Inflammatory macrophage (primary cell): ENCODE results near the gene ADAM19.
"Not testable (repeated sequence)": the region's sequence is repeated elsewhere in the genome, so short reads cannot be mapped to it uniquely, and the experiment has no call there.

Experiments used
- DNase-seq, 2 donors: peaks; one replicate each; pipeline ENCODE4 v3.0.0-alpha.2; 2020 to 2022

Gene ADAM19

GRCh38 chr5:157482702-157483101 is 92.9 kb downstream of the ADAM19 start:
- not testable (repeated sequence) for DNase-seq

GRCh38 chr5:157481666-157482065 is 93.9 kb downstream of the ADAM19 start:
- no peak for DNase-seq

GRCh38 chr5:157481265-157481664 is 94.3 kb downstream of the ADAM19 start:
- DNase-seq, result no peak

GRCh38 chr5:157479612-157480510 is 95.7 kb downstream of the ADAM19 start:
- no peak for DNase-seq

- no peak for DNase-seq
Observed at GRCh38 chr5:157479166-157479565, 96.4 kb downstream of the ADAM19 start.

- no peak for DNase-seq
Observed at GRCh38 chr5:157478726-157479125, 96.8 kb downstream of the ADAM19 start.

- no peak for DNase-seq
Observed at GRCh38 chr5:157477814-157478494, 97.6 kb downstream of the ADAM19 start.

GRCh38 chr5:157476702-157477408 is 98.7 kb downstream of the ADAM19 start:
- DNase-seq, result peak; percentile 72 to 73

- no peak for DNase-seq
Observed at GRCh38 chr5:157475432-157475831, 100.1 kb downstream of the ADAM19 start.

GRCh38 chr5:157473383-157474320 is 101.9 kb downstream of the ADAM19 start:
- DNase-seq, result peak; percentile 62 to 73

GRCh38 chr5:157471709-157472108 is 103.9 kb downstream of the ADAM19 start:
- peak; percentile 22 to 35 for DNase-seq

GRCh38 chr5:157470631-157471030 is 104.9 kb downstream of the ADAM19 start:
- no peak for DNase-seq

- no peak for DNase-seq
Observed at GRCh38 chr5:157469687-157470086, 105.9 kb downstream of the ADAM19 start.

- DNase-seq, result no peak
Observed at GRCh38 chr5:157469073-157469472, 106.5 kb downstream of the ADAM19 start.

GRCh38 chr5:157468293-157468965 is 107.1 kb downstream of the ADAM19 start:
- DNase-seq, result no peak

GRCh38 chr5:157464519-157465171 is 110.9 kb downstream of the ADAM19 start:
- DNase-seq, result peak; percentile 79 to 85

- DNase-seq, result peak; percentile 17 to 49
Observed at GRCh38 chr5:157463621-157464518, 111.7 kb downstream of the ADAM19 start.

- DNase-seq, result no peak
Observed at GRCh38 chr5:157463081-157463480, 112.5 kb downstream of the ADAM19 start.

GRCh38 chr5:157460921-157461792 is 114.4 kb downstream of the ADAM19 start:
- DNase-seq, result no peak
